GM23338 (cell line): ENCODE data around the gene WDR27. TPM values are rescaled to one million over a fixed set of nuclear protein-coding genes. Genes with fewer than 3 reads are reported as not detected.

ENCODE experiments used
- ATAC-seq: fragments of 200-7000 bp; cut with Tn5 transposase; 3 replicates; pipeline ENCODE4 v1.9.1; 2020
- DNase-seq: peaks from one replicate; pipeline ENCODE4 v3.0.0-alpha.2; 2015; ENCODE audit warnings: low spot score
- H2AFZ ChIP-seq: fragments of 200-600 bp; sonication (generic); 2 replicates; pipeline ENCODE4 v1.8.0; 2016; ENCODE audit warnings: antibody characterized with exemption, mild to moderate bottlenecking, moderate library complexity
- H3F3A ChIP-seq: fragments of 200-600 bp; sonication (generic); replicated peaks from 2 replicates; pipeline ENCODE4 v1.8.0; 2017; ENCODE audit warnings: antibody characterized with exemption, mixed run types, low read depth
- H3K27ac ChIP-seq: fragments of 200-600 bp; sonication (generic); 2 replicates; pipeline ENCODE4 v1.6.1; 2016; ENCODE audit warnings: low read depth
- H3K27me3 ChIP-seq: fragments of 200-600 bp; sonication (generic); 2 replicates; pipeline ENCODE4 v1.8.0; 2016; ENCODE audit warnings: mild to moderate bottlenecking, mixed run types, moderate library complexity; ENCODE audit not compliant: insufficient read depth
- H3K36me3 ChIP-seq: fragments of 200-600 bp; sonication (generic); 2 replicates; pipeline ENCODE4 v1.8.0; 2016; ENCODE audit warnings: mild to moderate bottlenecking; ENCODE audit not compliant: insufficient read depth
- H3K4me1 ChIP-seq: fragments of 200-600 bp; sonication (generic); 2 replicates; pipeline ENCODE4 v1.8.0; 2016; ENCODE audit warnings: mild to moderate bottlenecking, moderate library complexity; ENCODE audit not compliant: insufficient read depth
- H3K4me2 ChIP-seq: fragments of 200-600 bp; sonication (generic); 2 replicates; pipeline ENCODE4 v1.7.1; 2017; ENCODE audit warnings: mixed run types
- H3K4me3 ChIP-seq: fragments of 200-600 bp; sonication (generic); 2 replicates; pipeline ENCODE4 v1.6.1; 2016; ENCODE audit warnings: mixed run types
- H3K79me2 ChIP-seq: fragments of 200-600 bp; sonication (generic); replicated peaks from 2 replicates; pipeline ENCODE4 v1.8.0; 2017; ENCODE audit warnings: mild to moderate bottlenecking; ENCODE audit not compliant: insufficient read depth
- H3K9me2 ChIP-seq: fragments of 200-600 bp; sonication (generic); 2 replicates; pipeline ENCODE4 v1.8.0; 2017; ENCODE audit not compliant: insufficient read depth
- H4K20me1 ChIP-seq: fragments of 200-600 bp; sonication (generic); replicated peaks from 2 replicates; pipeline ENCODE4 v1.8.0; 2017; ENCODE audit warnings: mild to moderate bottlenecking; ENCODE audit not compliant: insufficient read depth
- H3K27ac Mint-ChIP-seq: 2 replicates; pipeline ENCODE4 v1.8.0; 2020; ENCODE audit warnings: inconsistent platforms, mild to moderate bottlenecking, moderate library complexity, mixed read lengths
- H3K27me3 Mint-ChIP-seq: 3 replicates; pipeline ENCODE4 v1.8.0; 2022; ENCODE audit warnings: low read depth, mild to moderate bottlenecking, moderate library complexity, mixed read lengths, inconsistent platforms; ENCODE audit not compliant: insufficient read depth, poor library complexity
- H3K36me3 Mint-ChIP-seq: 3 replicates; pipeline ENCODE4 v1.8.0; 2021; ENCODE audit warnings: low read depth, mild to moderate bottlenecking, inconsistent platforms, moderate library complexity, mixed read lengths
- H3K4me1 Mint-ChIP-seq: 3 replicates; pipeline ENCODE4 v1.8.0; 2020; ENCODE audit warnings: mild to moderate bottlenecking, inconsistent platforms, mixed read lengths
- H3K4me3 Mint-ChIP-seq: 3 replicates; pipeline ENCODE4 v1.8.0; 2021; ENCODE audit warnings: moderate library complexity, mild to moderate bottlenecking, inconsistent platforms, mixed read lengths
- H3K9me3 Mint-ChIP-seq: 3 replicates; pipeline ENCODE4 v1.8.0; 2020; ENCODE audit warnings: moderate library complexity, mild to moderate bottlenecking, inconsistent platforms, mixed read lengths
- CTCF ChIP-seq, 2 experiments: fragments of 200-600 bp in 1 of 2; sonication (generic) in 1 of 2; conservative IDR thresholded peaks; 2 replicates each; pipeline versions ENCODE4 v1.5.1 to v1.6.1; 2016 to 2017; ENCODE audit warnings: antibody characterized with exemption in 2 of 2, low read depth in 2 of 2, mild to moderate bottlenecking in 2 of 2, moderate library complexity in 1 of 2
- EZH2 ChIP-seq: fragments of 200-600 bp; sonication (generic); IDR thresholded peaks from one replicate; pipeline ENCODE4 v1.8.0; 2017; ENCODE audit warnings: antibody characterized with exemption, mild to moderate bottlenecking, low read depth; ENCODE audit not compliant: unreplicated experiment
- NANOG ChIP-seq: IDR thresholded peaks from 2 replicates; pipeline ENCODE4 v1.6.1; 2016; ENCODE audit warnings: antibody characterized with exemption, borderline replicate concordance
- POLR2AphosphoS5 ChIP-seq: IDR thresholded peaks from 2 replicates; pipeline ENCODE4 v1.6.1; 2016; ENCODE audit warnings: antibody characterized with exemption, low read depth
- STAT1 ChIP-seq: IDR thresholded peaks from one replicate; pipeline ENCODE4 v1.6.1; 2016; ENCODE audit warnings: antibody characterized with exemption; ENCODE audit not compliant: unreplicated experiment
- ZNF331 ChIP-seq: fragments of 250-450 bp; sonication (Bioruptor Pico); IDR thresholded peaks from 2 replicates; pipeline ENCODE4 v1.5.0; 2020; ENCODE audit warnings: low read depth, mild to moderate bottlenecking, moderate library complexity
- polyA plus RNA-seq: library from polyadenylated mRNA; unstranded; fragments of >200 nt; fragmentation: Nextera tagmentation; extraction: Ambion mirVana; gene quantifications from 2 replicates; pipeline ENCODE4 v1.2.1, GENCODE V29; 2016
- total RNA-seq: library from RNA; depleted of rRNA; stranded (reverse); fragments of >200 nt; shearing (Covaris generic); gene quantifications from 2 replicates; pipeline ENCODE4 v1.2.3, GENCODE V29; 2014
- TF ChIP-seq, protein P1 (sequence below): IDR thresholded peaks from 2 replicates; pipeline ENCODE4 v1.6.1; 2016; ENCODE audit warnings: antibody characterized with exemption
- TF ChIP-seq, protein P2 (sequence below): fragments of 250-450 bp; sonication (Bioruptor Pico); IDR thresholded peaks from 2 replicates; pipeline ENCODE4 v1.5.0; 2020; ENCODE audit warnings: mild to moderate bottlenecking, moderate library complexity

The WDR27 gene
- total and polyA plus RNA-seq, 2 experiments from 2014 or later, result 55.3 to 80.4 TPM

- H3K27me3 Mint-ChIP-seq, result peaks cover 5% of the 10 kb centered on the region
- no peak overlapping the region for H3K4me3 Mint-ChIP-seq
- DNase-seq (no peak), ATAC-seq (no peak)
- H3F3A ChIP-seq, result no peaks in the 10 kb centered on the region
- H3K4me3 ChIP-seq, result no peak overlapping the region
- H3K27ac ChIP-seq, result no peak overlapping the region
- H3K27ac Mint-ChIP-seq, result no peak overlapping the region
- no peak overlapping the region for H3K4me2 ChIP-seq
- peaks cover 2% of the 10 kb centered on the region; the same call in 1 of the 3 replicates for H3K4me1 Mint-ChIP-seq
- no peaks in the 10 kb centered on the region for H3K36me3 ChIP-seq
- H3K9me3 Mint-ChIP-seq, result peaks cover 17% of the 10 kb centered on the region
- H3K27me3 ChIP-seq, result no peaks in the 10 kb centered on the region
- H4K20me1 ChIP-seq, result no peaks in the 10 kb centered on the region
- no peak overlapping the region for H2AFZ ChIP-seq
- H3K9me2 ChIP-seq, result no peaks in the 10 kb centered on the region
- H3K79me2 ChIP-seq, result no peaks in the 10 kb centered on the region
- peaks cover 8% of the 10 kb centered on the region for H3K36me3 Mint-ChIP-seq
- no peaks in the 10 kb centered on the region for H3K4me1 ChIP-seq
- TF ChIP-seq NANOG (no peak), ZNF331 (CRISPR knock-in tag) (no peak), STAT1 (no peak), CTCF (conservative IDR thresholded peaks at IDR 0.05; ENCODE audit: low read depth in 2 of 2) (peak in 1 of 2 experiments; percentile 28; a peak in 1 of 4 replicates), POLR2AphosphoS5 (no peak), EZH2 (no peak)
- TF ChIP-seq, protein P1, sequence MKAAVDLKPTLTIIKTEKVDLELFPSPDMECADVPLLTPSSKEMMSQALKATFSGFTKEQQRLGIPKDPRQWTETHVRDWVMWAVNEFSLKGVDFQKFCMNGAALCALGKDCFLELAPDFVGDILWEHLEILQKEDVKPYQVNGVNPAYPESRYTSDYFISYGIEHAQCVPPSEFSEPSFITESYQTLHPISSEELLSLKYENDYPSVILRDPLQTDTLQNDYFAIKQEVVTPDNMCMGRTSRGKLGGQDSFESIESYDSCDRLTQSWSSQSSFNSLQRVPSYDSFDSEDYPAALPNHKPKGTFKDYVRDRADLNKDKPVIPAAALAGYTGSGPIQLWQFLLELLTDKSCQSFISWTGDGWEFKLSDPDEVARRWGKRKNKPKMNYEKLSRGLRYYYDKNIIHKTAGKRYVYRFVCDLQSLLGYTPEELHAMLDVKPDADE, result no peak
Observed at GRCh38 chr6:169487579-169488436, 214.0 kb downstream of the WDR27 start.

- Histone ChIP-seq H3K36me3 (peaks cover 4% of the 10 kb centered on the region; the same call in 1 of the 2 replicates), H3K4me3 (no peak overlapping the region), H3K27ac (no peak overlapping the region), H3K4me2 (no peak overlapping the region), H3K4me1 (no peaks in the 10 kb centered on the region), H3K27me3 (no peaks in the 10 kb centered on the region), H3K9me2 (no peaks in the 10 kb centered on the region), H2AFZ (no peak overlapping the region), H4K20me1 (no peaks in the 10 kb centered on the region), H3K79me2 (no peaks in the 10 kb centered on the region), H3F3A (no peaks in the 10 kb centered on the region)
- H3K9me3 Mint-ChIP-seq, result peaks cover 81% of the 10 kb centered on the region
- no peak overlapping the region for H3K4me3 Mint-ChIP-seq
- DNase-seq (no peak), ATAC-seq (no peak)
- no peak overlapping the region for H3K27ac Mint-ChIP-seq
- H3K4me1 Mint-ChIP-seq, result no peaks in the 10 kb centered on the region
- H3K27me3 Mint-ChIP-seq, result peaks cover 5% of the 10 kb centered on the region
- peaks cover 60% of the 10 kb centered on the region for H3K36me3 Mint-ChIP-seq
- no peak for TF ChIP-seq POLR2AphosphoS5
- no peak for TF ChIP-seq ZNF331 (CRISPR knock-in tag)
- TF ChIP-seq, protein P1, result no peak
- TF ChIP-seq, protein P2, sequence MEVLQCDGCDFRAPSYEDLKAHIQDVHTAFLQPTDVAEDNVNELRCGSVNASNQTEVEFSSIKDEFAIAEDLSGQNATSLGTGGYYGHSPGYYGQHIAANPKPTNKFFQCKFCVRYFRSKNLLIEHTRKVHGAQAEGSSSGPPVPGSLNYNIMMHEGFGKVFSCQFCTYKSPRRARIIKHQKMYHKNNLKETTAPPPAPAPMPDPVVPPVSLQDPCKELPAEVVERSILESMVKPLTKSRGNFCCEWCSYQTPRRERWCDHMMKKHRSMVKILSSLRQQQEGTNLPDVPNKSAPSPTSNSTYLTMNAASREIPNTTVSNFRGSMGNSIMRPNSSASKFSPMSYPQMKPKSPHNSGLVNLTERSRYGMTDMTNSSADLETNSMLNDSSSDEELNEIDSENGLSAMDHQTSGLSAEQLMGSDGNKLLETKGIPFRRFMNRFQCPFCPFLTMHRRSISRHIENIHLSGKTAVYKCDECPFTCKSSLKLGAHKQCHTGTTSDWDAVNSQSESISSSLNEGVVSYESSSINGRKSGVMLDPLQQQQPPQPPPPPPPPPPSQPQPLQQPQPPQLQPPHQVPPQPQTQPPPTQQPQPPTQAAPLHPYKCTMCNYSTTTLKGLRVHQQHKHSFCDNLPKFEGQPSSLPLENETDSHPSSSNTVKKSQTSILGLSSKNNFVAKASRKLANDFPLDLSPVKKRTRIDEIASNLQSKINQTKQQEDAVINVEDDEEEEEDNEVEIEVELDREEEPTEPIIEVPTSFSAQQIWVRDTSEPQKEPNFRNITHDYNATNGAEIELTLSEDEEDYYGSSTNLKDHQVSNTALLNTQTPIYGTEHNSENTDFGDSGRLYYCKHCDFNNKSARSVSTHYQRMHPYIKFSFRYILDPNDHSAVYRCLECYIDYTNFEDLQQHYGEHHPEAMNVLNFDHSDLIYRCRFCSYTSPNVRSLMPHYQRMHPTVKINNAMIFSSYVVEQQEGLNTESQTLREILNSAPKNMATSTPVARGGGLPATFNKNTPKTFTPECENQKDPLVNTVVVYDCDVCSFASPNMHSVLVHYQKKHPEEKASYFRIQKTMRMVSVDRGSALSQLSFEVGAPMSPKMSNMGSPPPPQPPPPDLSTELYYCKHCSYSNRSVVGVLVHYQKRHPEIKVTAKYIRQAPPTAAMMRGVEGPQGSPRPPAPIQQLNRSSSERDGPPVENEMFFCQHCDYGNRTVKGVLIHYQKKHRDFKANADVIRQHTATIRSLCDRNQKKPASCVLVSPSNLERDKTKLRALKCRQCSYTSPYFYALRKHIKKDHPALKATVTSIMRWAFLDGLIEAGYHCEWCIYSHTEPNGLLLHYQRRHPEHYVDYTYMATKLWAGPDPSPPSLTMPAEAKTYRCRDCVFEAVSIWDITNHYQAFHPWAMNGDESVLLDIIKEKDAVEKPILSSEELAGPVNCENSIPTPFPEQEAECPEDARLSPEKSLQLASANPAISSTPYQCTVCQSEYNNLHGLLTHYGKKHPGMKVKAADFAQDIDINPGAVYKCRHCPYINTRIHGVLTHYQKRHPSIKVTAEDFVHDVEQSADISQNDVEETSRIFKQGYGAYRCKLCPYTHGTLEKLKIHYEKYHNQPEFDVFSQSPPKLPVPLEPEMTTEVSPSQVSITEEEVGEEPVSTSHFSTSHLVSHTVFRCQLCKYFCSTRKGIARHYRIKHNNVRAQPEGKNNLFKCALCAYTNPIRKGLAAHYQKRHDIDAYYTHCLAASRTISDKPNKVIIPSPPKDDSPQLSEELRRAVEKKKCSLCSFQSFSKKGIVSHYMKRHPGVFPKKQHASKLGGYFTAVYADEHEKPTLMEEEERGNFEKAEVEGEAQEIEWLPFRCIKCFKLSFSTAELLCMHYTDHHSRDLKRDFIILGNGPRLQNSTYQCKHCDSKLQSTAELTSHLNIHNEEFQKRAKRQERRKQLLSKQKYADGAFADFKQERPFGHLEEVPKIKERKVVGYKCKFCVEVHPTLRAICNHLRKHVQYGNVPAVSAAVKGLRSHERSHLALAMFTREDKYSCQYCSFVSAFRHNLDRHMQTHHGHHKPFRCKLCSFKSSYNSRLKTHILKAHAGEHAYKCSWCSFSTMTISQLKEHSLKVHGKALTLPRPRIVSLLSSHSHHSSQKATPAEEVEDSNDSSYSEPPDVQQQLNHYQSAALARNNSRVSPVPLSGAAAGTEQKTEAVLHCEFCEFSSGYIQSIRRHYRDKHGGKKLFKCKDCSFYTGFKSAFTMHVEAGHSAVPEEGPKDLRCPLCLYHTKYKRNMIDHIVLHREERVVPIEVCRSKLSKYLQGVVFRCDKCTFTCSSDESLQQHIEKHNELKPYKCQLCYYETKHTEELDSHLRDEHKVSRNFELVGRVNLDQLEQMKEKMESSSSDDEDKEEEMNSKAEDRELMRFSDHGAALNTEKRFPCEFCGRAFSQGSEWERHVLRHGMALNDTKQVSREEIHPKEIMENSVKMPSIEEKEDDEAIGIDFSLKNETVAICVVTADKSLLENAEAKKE (CRISPR knock-in tag), result no peak
- no peak for TF ChIP-seq NANOG
Observed at GRCh38 chr6:169479783-169480495, 221.9 kb downstream of the WDR27 start.
